Astrocyte (in vitro differentiated cells and primary cell): ENCODE results near the gene PRKAG3.

Experiments
- EZH2 ChIP-seq: IDR thresholded peaks from 2 replicates; pipeline ENCODE4 v1.6.1; 2012; ENCODE audit warnings: mild to moderate bottlenecking, low read length, inconsistent platforms; ENCODE audit not compliant: insufficient read depth
- TF ChIP-seq, protein P1 (sequence below): IDR thresholded peaks from 2 replicates; pipeline ENCODE4 v1.5.1; 2011; ENCODE audit warnings: low read depth, mild to moderate bottlenecking, inconsistent platforms, low read length, moderate library complexity; ENCODE audit not compliant: insufficient read depth

DNA sequence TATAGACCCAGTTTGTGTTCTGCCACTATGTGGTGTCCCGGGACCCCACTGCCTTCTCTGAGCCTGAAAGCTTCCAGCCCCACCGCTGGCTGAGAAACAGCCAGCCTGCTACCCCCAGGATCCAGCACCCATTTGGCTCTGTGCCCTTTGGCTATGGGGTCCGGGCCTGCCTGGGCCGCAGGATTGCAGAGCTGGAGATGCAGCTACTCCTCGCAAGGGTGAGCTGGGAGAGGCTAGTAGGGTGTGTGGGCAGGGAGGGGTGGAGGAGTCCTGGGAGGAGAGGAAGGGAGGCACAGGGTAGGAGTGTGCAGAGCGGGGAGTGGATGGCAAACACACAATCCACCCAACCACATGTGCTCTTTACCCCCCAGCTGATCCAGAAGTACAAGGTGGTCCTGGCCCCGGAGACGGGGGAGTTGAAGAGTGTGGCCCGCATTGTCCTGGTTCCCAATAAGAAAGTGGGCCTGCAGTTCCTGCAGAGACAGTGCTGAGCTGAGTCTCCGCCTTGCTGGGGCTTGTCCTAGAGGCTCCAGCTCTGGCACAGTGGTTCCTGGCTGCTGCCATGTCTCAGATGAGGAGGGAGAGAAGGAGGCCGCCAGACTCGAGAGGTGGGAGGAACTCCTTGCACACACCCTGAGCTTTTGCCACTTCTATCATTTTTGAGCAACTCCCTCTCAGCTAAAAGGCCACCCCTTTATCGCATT is 16.9 kb downstream of the PRKAG3 start:
- TF ChIP-seq, protein P1, sequence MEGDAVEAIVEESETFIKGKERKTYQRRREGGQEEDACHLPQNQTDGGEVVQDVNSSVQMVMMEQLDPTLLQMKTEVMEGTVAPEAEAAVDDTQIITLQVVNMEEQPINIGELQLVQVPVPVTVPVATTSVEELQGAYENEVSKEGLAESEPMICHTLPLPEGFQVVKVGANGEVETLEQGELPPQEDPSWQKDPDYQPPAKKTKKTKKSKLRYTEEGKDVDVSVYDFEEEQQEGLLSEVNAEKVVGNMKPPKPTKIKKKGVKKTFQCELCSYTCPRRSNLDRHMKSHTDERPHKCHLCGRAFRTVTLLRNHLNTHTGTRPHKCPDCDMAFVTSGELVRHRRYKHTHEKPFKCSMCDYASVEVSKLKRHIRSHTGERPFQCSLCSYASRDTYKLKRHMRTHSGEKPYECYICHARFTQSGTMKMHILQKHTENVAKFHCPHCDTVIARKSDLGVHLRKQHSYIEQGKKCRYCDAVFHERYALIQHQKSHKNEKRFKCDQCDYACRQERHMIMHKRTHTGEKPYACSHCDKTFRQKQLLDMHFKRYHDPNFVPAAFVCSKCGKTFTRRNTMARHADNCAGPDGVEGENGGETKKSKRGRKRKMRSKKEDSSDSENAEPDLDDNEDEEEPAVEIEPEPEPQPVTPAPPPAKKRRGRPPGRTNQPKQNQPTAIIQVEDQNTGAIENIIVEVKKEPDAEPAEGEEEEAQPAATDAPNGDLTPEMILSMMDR: no peak
- TF ChIP-seq EZH2: no peak
